H1 (cell line): Measurements from ENCODE around the gene DYTN. TPM values are rescaled to one million over a fixed set of nuclear protein-coding genes. Genes with fewer than 3 reads are reported as not detected.

ENCODE experiments used
- EP300 ChIP-seq, 2 experiments: IDR thresholded peaks; 1 replicate in 1 of 2; 2 replicates in 1 of 2; pipeline ENCODE4 v1.6.1; 2011 to 2012; ENCODE audit warnings: low read depth in 2 of 2, low read length in 2 of 2, mild to moderate bottlenecking in 2 of 2, borderline replicate concordance in 1 of 2, inconsistent platforms in 1 of 2, moderate library complexity in 1 of 2
- polyA plus RNA-seq, 7 experiments: library from polyadenylated mRNA; depleted of rRNA in 3 of 7; stranded (reverse) in 5 of 7; unstranded in 2 of 7; fragments of >200 nt in 5 of 7; fragments of 200-250 nt in 2 of 7; gene quantifications; 1 replicate in 5 of 7; 2 replicates in 1 of 7; 4 replicates in 1 of 7; pipeline versions ENCODE4 v1.2.1 to v1.2.3, GENCODE V29; 2011 to 2013; ENCODE audit warnings: missing spikeins in 2 of 7, mixed read lengths in 2 of 7
- total RNA-seq: library from RNA; stranded (reverse); fragmentation: NEBNext Ultra II Directional; extraction: Animal tissue kit (Norgen Biotek cat#: 25700); gene quantifications from 2 replicates; pipeline ENCODE4 v1.2.1, GENCODE V29; 2021

The DYTN gene
- total and polyA plus RNA-seq, 2 of the 8 experiments (the other 6 are each of a cell fraction or from before 2014, with no cell fraction given): not detected

DNA sequence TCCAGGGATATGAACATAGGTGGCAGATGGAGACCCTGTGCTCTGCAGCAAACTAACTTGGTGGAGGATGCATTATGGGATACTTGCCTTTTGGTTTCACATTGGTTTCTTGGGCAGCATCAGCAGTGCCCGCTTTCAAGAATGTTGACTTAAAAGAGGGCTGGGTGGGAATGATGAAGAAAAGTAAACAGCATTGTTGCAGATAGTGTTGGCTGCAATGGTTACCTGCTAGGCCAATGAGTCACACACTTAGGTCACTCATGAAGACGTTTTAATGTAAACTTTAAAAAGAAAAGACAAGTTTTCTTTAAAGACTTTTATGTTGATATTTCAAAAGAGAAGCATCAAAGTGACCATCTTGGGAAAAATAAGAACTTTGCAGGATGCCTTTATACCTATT is 102.0 kb downstream of the DYTN start (continued):
- TF ChIP-seq EP300 (IDR thresholded peaks at IDR 0.05; ENCODE audit: borderline replicate concordance in 1 of 2, low read depth in 2 of 2, low read length in 2 of 2): no peak
